GM18508 (cell line): ENCODE data around the gene MAP2K4.
"Not testable (repeated sequence)": the region's sequence is repeated elsewhere in the genome, so short reads cannot be mapped to it uniquely, and the experiment has no call there.

ENCODE experiments used
- ATAC-seq: cut with Tn5 transposase; IDR thresholded peaks from one replicate; pipeline ENCODE4 v1.9.1; 2021; ENCODE audit warnings: moderate number of reproducible peaks; ENCODE audit not compliant: insufficient read depth, unreplicated experiment

MAP2K4 gene

GRCh38 chr17:12020642-12021622, at the start of gene MAP2K4:
MAP2K4 (plus strand) TSS chr17:12020877; CDS start chr17:12020887, 10 bp downstream.
- peak; percentile 57 for ATAC-seq

DNA sequence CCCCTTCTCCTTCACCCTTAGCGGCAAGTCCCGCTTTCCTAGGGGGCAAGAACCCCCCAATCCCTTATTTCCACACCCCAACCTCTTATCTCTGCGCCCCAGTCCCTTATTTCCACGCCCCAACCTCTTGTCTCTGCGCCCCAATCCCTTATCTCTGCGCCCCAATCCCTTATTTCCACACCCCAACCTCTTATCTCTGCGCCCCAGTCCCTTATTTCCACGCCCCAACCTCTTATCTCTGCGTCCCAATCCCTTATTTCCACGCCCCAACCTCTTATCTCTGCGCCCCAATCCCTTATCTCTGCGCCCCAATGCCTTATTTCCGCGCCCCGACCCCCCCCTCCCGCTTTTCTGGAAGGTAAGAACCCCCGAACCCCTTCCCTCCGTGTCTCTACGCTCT, 47.9 kb upstream of the MAP2K4 start:
- ATAC-seq = not testable (repeated sequence)

DNA sequence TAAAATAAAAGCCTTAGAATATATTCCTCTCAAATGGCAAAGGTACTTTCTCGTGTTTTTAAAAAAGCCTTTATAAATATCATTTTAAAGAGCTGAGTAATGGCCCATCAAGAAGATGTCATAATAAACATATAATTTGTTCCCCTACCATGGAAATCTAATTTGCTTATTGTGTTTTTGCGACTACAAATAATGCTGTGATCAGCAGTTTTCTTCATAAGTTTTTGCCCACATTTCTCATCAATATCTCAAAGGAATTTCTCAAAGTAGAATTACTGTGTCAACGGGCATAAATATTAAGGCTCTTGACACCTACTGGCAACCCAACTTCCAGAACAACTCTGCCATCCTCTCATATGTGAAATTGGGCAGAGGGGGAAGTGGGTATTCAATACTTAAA, 40.9 kb upstream of the MAP2K4 start:
- no peak for ATAC-seq

- ATAC-seq = no peak
These were observed 39.9 kb upstream of the MAP2K4 start for GRCh38 chr17:11980813-11981212.

DNA sequence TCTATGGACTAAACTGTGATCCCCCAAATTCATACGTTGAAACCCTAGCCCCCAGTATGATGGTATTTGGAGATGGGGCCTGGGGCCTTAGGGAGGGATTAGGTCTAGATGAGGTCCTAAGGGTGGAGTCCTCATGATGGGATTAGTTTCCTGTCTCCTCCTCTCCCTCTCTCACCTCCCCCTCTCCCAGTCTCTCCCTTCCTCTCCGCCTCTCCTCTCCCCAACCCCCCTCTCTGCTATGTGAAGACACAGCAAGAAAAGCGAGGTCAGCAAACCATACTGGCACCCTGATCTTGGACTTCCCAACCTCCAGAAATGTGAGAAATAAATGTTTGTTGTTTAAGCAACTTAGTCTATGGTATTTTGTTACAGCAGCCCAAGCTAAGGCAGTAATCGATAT, 38.8 kb upstream of the MAP2K4 start:
- ATAC-seq = no peak

GRCh38 chr17:11986179-11986941, 34.3 kb upstream of the MAP2K4 start:
- ATAC-seq = no peak

- no peak for ATAC-seq
These were observed 33.7 kb upstream of the MAP2K4 start for GRCh38 chr17:11986942-11987329.

DNA sequence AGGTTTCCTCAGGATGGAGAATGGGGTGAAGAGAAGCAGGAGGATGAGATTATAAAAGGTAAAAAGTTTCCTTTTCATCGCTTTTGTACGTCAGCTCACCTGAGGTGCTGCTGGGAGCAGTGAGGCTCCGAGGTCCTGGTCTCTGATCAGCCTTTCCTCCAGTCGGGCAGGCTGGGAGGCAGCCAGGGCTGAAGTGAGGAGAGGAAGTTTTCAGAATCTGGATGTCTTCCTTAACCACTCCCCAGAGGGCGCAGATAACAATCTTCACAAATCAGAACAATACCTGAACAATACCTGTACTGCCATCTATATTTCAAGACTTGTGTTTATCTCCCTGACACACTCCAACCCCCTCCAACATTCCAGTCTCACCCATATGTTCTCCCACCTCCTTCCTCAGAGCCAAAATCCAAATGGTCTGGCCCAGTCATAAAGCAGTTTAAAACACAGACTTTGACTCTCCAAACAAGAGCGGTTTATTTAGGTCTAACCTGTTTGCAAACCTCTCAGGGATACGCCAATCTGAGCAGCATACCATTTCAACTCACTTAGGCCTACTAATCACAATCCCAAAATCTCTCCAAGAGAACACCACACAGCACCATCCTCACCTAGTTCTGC, 30.2 kb upstream of the MAP2K4 start:
- ATAC-seq = no peak

DNA sequence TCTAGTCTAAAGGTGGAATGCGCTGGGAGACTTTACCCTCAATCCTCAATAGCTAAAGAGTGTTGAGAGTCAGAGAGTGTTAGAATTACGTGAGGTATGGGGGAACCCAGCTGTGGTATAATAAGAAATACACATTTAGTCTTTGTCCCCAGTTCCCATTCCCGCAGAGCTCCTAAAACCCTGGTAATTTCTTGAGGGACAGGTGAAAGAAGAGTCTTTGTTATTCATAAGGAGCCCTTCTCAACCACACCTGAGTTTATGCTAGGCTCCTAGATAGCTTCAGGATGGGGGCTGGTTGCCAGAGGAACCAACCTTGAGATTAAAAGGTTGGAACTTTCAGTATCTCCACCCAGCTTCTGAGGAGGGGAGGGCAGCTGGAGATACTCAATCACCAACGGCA, 29.2 kb upstream of the MAP2K4 start:
- no peak for ATAC-seq

DNA sequence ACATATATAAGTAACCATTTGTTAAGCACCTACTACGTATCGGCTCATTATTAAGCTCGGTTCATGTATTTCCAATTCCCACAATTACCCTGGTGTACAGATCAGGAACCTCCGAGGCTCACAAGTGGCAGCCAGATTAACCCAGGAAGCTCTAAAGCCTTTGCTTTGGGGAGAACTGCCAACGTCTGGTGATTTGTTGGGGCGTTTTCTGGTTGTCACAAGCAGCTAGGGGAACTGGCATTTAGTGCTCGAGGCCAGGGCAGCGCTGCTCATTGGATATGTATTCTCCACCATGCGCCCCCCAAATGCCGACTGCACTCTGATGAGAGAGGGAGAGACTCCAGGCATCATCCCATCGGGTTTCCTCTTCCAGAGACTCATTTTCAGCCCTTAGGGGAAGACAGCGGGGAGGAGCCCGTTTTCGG, 23.9 kb upstream of the MAP2K4 start:
- ATAC-seq = peak; percentile 33

GRCh38 chr17:11997147-11997971, 23.3 kb upstream of the MAP2K4 start, which contains the start of gene ZNF18:
ZNF18 (minus strand) TSS chr17:11997475; CDS start chr17:11992829, 4,646 bp downstream.
- ATAC-seq = peak; percentile 84

DNA sequence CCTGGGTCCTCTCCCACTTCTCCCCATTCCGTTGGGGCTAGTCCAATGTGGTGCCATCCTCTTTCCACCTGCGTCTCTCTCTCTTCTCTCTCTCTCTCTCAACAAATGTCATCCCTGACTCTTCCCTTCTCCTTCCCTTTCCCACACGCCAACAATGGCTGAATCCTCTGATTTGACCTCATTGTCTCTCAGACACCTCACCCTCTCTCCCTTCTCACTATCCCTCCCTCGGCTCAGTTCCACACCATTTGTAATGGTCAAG, 22.8 kb upstream of the MAP2K4 start:
- ATAC-seq = no peak

DNA sequence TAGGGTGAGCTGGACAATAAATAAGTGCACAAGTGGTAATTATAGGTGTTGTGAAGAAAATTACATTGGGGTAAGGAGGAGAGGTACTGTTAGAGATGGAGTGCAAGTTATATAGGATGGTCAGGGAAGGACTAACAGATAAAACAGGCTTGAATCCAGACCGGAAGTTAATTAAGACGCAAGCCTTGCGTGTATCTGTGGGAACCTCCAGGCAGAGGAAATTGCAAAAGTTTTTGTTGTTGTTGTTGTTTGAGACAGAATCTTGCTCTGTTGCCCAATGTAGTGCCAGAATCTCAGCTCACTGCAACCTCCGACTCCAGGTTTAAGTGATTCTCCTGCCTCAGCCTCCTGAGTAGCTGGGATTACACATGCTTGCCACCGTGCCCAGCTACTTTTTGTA, 21.0 kb upstream of the MAP2K4 start:
- ATAC-seq = no peak

DNA sequence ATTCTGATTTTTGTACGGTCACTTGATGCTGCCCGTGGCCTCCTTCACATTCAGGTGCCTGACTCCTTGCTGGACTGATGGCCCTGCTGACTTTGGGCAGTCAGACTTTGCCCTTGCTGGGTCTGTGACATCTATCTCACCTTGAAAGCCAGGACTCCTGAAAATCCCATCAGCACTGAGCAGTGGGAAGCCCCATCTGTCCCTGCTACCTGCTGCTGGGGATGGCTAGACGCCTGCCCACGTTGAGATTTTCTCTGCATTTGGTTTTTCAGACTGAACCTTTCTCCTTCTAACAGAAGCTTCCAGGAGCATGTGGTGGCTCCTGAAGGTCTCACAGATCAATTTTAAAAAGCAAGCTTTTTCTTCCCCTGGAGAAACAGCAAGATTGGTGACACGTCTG, 13.2 kb upstream of the MAP2K4 start:
- no peak for ATAC-seq

- ATAC-seq = no peak
These were observed 1.0 kb downstream of the MAP2K4 start for GRCh38 chr17:12021623-12022140.

DNA sequence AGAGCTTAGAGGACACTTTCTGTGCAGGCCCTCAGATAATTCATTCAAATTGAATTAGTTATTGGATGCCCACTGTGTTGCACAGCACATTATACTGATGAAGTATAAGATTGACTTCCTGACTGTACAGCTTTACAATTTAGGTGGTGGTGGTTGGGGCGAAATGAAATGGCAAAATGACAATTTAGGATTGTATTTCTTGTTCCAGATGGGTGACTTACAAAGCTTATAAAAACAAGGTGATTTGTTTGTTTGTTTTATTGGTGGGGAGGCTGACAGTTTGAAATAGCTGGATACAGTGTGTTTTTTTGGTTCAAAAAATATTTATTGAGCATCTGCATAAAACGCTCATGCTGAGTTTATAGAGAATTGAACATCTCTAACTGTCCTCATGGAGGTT, 1.6 kb downstream of the MAP2K4 start:
- ATAC-seq = no peak

GRCh38 chr17:12024327-12024726, 3.6 kb downstream of the MAP2K4 start:
- no peak for ATAC-seq

DNA sequence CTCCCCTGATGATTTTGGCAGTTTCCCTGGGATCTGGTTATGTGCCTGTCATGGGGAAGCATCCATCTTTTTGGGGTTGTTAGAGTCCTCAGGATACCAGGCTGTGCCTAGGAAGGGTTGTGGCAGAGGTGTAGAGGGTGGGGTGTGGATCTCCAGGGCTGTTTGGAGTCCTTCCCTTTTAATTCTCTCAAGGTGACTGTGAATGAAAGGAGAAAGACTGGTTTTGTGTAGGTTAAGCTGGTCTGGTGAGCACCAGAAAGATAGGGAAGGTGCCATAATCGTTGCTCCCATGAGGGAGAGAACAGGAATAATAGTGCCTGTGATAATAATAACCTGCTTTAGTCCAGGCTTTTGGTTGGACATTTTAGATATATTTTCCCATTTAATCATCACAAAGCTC, 7.0 kb downstream of the MAP2K4 start:
- ATAC-seq = no peak

DNA sequence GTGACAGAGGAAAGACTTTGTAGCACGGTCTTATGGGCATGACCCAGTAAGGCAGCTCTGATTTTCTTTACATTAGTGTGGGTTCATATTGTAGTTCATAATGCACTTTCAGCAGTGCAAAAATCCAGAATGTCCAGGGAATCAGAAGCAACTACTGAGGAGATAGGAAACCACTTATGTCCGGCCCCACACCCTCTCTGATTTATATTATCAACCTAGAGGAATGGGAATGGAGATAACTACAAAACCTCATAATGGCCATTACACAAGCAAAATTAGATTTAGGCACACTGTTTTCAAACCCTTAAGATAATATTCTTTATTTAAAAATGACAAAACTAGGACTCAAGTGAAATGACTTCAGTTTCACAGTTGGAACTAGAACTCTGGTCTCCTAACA, 7.9 kb downstream of the MAP2K4 start:
- ATAC-seq = no peak

- ATAC-seq = no peak
These were observed 13.9 kb downstream of the MAP2K4 start for GRCh38 chr17:12034538-12034937.
